Measurements from ENCODE around the gene ADD3. TPM values are rescaled to one million over a fixed set of nuclear protein-coding genes. Genes with fewer than 3 reads are reported as not detected.

The ADD3 gene
- total and polyA plus RNA-seq, 8 donors: 62.0 to 362 (median 322) TPM

GRCh38 chr10:110002801-110003523 lies 4.8 kb upstream of the ADD3 start:
- Histone ChIP-seq H3K27ac (no peak overlapping the region), H3K9me3 (no peaks in the 10 kb centered on the region), H3K4me1 (peaks cover 0 to 16% of the 10 kb centered on the region in 2 donors), H3K27me3 (no peaks in the 10 kb centered on the region), H3K4me3 (no peak overlapping the region), H3K36me3 (no peaks in the 10 kb centered on the region)
- intact Hi-C loops (cut with DNase I): no loop called here
- DNase-seq (no peak), ATAC-seq (no peak)
- no peak for TF ChIP-seq CTCF (IDR thresholded peaks at IDR 0.05)

- ATAC-seq (no peak), DNase-seq (no peak)
- no peak overlapping the region for H3K27ac ChIP-seq
- H3K36me3 ChIP-seq: no peaks in the 10 kb centered on the region
- no peak overlapping the region for H3K4me3 ChIP-seq
- intact Hi-C loops (cut with DNase I): no loop called here
- H3K4me1 ChIP-seq: peaks cover 0 to 16% of the 10 kb centered on the region in 2 donors
- H3K9me3 ChIP-seq: no peaks in the 10 kb centered on the region
- no peaks in the 10 kb centered on the region for H3K27me3 ChIP-seq
- TF ChIP-seq CTCF (IDR thresholded peaks at IDR 0.05): no peak
Measured at GRCh38 chr10:110003524-110003885, 4.3 kb upstream of the ADD3 start.

- Histone ChIP-seq H3K36me3 (no peaks in the 10 kb centered on the region), H3K27ac (peak overlapping the region; percentile 62 to 90), H3K4me3 (peak overlapping the region in 1 of 2 donors; percentile 96), H3K27me3 (no peaks in the 10 kb centered on the region), H3K4me1 (peaks cover 13 to 36% of the 10 kb centered on the region in 2 donors), H3K9me3 (no peaks in the 10 kb centered on the region)
- DNase-seq: peak; percentile 40 to 78 (median 72)
- ATAC-seq: peak; percentile 3
- intact Hi-C loops (cut with DNase I): no loop called here
- TF ChIP-seq CTCF (IDR thresholded peaks at IDR 0.05): no peak
Measured at GRCh38 chr10:110005719-110006118, 2.1 kb upstream of the ADD3 start.

- DNase-seq: peak in 3 of 4 donors; percentile 43 to 64 (median 60)
- peak; percentile 0 for ATAC-seq
- Histone ChIP-seq H3K4me3 (peak overlapping the region; percentile 78 to 96), H3K36me3 (no peaks in the 10 kb centered on the region), H3K4me1 (peaks cover 16 to 45% of the 10 kb centered on the region in 2 donors), H3K27me3 (no peaks in the 10 kb centered on the region), H3K27ac (peak overlapping the region; percentile 90 to 91), H3K9me3 (no peaks in the 10 kb centered on the region)
- intact Hi-C loops (cut with DNase I): no loop called here
- TF ChIP-seq CTCF (IDR thresholded peaks at IDR 0.05): no peak
Measured at GRCh38 chr10:110006358-110007160, 1.2 kb upstream of the ADD3 start.

- intact Hi-C loops (cut with DNase I): no loop called here
- peak in 1 of 4 donors; percentile 63 for DNase-seq
- H3K4me1 ChIP-seq: peaks cover 16 to 51% of the 10 kb centered on the region in 2 donors
- no peaks in the 10 kb centered on the region for H3K27me3 ChIP-seq
- peak overlapping the region; percentile 90 to 91 for H3K27ac ChIP-seq
- TF ChIP-seq CTCF (IDR thresholded peaks at IDR 0.05): no peak
- peak; percentile 42 for ATAC-seq
- peak overlapping the region; percentile 78 to 96 for H3K4me3 ChIP-seq
- H3K36me3 ChIP-seq: no peaks in the 10 kb centered on the region
- H3K9me3 ChIP-seq: no peaks in the 10 kb centered on the region
Measured at GRCh38 chr10:110007161-110007700, 553 bp upstream of the ADD3 start.

Measured in left lung (tissue), 10 donors.